Measurements from ENCODE around the gene TCEANC2.

- no peak for TF ChIP-seq POLR2AphosphoS5 (IDR thresholded peaks at IDR 0.05; ENCODE audit: insufficient read depth, low read depth, low read length)
- TF ChIP-seq, protein P1, sequence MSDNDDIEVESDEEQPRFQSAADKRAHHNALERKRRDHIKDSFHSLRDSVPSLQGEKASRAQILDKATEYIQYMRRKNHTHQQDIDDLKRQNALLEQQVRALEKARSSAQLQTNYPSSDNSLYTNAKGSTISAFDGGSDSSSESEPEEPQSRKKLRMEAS (IDR thresholded peaks at IDR 0.05; ENCODE audit: insufficient read depth, insufficient read length) = no peak
These were observed 72.1 kb downstream of the TCEANC2 start for GRCh38 chr1:54125386-54126070.
